ENCODE results near the gene PRICKLE2.
"Not testable (repeated sequence)": the region's sequence is repeated elsewhere in the genome, so short reads cannot be mapped to it uniquely, and the experiment has no call there.

The PRICKLE2 gene

DNA sequence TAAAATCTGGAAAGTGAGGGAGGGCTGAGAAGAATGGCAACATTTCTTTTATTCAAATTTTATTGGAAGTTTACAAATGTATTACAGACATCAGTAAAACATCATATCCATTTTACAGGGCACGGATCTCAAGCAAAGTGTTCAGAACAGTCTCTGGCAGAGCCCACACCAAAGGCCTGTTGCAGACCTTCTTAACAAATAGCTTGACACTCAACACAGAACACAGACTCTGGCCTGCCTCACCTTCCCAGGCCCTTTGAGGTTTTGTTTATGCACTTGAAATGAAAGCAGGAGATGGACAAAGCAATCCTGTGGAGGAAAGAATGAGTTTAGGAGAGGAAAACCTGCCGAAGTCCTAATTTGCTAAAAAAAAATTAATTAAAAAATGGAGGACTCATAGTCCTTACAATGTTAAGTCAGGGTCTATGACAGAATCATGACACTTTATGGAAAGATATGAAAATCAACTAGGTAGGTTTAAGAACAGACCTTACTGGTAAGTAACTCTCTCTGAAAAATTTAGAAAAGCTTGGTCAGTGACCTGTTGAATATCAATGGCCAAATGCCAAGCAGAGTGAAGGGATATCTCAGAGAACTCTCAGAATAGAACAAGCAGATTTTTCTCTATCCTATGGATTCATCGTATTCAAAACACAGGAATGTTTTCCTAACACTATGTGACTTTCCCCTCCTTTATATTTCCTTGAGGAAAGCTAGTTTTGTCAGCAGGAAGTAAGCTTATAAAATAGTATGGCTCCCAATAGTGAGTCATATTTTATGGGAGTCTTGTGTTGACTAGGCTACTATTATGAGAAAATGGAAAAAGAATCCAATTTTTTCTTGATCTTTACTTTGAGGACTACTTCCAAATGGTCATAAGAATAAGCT, 131.2 kb downstream of the PRICKLE2 start:
- ChIA-PET POLR2A (no interaction called here), CTCF (no interaction called here)

DNA sequence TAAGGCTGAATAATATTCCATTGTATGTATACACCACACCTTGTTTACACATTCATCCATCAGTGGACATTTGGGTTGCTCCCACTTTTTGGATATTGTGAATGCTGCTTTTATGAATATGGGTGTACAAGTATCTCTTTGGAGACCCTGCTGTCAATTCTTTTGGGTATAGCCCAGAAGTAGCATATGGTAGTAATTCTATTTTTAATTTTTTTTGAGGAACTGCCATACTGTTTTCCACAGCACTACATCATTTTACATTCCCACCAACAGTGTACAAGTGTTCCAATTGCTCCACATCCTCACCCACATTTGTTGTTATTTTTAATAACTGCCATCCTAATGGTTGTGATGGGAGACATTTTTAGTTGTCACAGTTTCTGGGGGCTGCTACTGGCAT, 132.1 kb downstream of the PRICKLE2 start:
- CTCF ChIA-PET: no interaction called here

More for the DNA sequence above, 131.2 kb downstream of the PRICKLE2 start:
- no peak for DNase-seq (ENCODE audit: extremely low spot score)
- TF ChIP-seq, protein P1, sequence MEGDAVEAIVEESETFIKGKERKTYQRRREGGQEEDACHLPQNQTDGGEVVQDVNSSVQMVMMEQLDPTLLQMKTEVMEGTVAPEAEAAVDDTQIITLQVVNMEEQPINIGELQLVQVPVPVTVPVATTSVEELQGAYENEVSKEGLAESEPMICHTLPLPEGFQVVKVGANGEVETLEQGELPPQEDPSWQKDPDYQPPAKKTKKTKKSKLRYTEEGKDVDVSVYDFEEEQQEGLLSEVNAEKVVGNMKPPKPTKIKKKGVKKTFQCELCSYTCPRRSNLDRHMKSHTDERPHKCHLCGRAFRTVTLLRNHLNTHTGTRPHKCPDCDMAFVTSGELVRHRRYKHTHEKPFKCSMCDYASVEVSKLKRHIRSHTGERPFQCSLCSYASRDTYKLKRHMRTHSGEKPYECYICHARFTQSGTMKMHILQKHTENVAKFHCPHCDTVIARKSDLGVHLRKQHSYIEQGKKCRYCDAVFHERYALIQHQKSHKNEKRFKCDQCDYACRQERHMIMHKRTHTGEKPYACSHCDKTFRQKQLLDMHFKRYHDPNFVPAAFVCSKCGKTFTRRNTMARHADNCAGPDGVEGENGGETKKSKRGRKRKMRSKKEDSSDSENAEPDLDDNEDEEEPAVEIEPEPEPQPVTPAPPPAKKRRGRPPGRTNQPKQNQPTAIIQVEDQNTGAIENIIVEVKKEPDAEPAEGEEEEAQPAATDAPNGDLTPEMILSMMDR (IDR thresholded peaks at IDR 0.05; ENCODE audit: control extremely low read depth, extremely low read depth, low read depth, missing control alignments): no peak

DNA sequence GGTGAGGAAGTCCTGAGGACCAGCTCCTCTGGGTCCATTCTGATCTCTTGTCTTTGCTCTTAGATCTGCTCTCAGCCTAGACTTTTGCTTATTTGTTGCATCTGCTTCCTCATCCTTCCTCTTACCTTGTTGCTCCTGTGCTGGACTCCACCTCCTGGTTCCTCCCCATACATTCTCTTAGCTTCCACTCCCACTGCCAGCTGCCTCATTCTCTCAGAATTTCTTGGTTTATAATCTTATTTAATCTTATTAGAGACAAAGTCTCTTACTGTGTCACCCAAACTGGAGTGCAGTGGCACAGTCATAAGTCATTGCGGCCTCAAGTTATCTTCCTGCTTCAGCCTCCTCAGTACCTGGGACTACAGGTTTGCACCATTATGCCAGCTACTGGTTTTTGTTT, 133.8 kb downstream of the PRICKLE2 start:
- TF ChIP-seq, protein P1 (IDR thresholded peaks at IDR 0.05; ENCODE audit: control extremely low read depth, extremely low read depth, low read depth, missing control alignments): no peak
- no peak for DNase-seq (ENCODE audit: extremely low spot score)
- ChIA-PET CTCF (no interaction called here), POLR2A (no interaction called here)

More for the DNA sequence above, 132.1 kb downstream of the PRICKLE2 start:
- TF ChIP-seq, protein P1 (IDR thresholded peaks at IDR 0.05; ENCODE audit: control extremely low read depth, extremely low read depth, low read depth, missing control alignments): no peak
- POLR2A ChIA-PET: no interaction called here
- DNase-seq (ENCODE audit: extremely low spot score): no peak

DNA sequence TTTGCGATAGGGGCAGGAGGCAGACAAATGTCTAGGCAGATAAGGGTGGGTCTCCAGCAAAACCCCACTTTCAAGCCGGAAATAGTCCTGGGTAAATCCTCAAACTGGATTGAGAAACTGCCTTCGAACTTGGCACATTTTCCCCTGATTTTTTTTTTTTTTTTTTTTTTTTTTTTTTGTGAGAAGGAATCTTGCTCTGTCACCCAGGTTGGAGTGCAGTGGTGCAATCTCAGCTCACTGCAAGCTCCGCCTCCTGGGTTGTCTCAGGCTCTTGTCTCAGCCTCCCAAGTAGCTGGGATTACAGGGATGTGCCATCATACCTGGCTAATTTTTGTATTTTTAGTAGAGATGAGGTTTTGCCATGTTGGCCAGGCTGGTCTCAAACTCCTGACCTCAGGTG, 135.9 kb downstream of the PRICKLE2 start:
- POLR2A ChIA-PET: interaction anchor here (0.6 kb wide), 1 partner anchor 320 kb away, joined by 4 read pairs; no protein-coding TSS in a partner anchor
- not testable (repeated sequence) for DNase-seq (ENCODE audit: extremely low spot score)
- CTCF ChIA-PET: interaction anchor here (0.8 to 2.4 kb wide), 2 partner anchors 11 to 35 kb away, joined by 3 to 11 read pairs; no protein-coding TSS in a partner anchor

DNA sequence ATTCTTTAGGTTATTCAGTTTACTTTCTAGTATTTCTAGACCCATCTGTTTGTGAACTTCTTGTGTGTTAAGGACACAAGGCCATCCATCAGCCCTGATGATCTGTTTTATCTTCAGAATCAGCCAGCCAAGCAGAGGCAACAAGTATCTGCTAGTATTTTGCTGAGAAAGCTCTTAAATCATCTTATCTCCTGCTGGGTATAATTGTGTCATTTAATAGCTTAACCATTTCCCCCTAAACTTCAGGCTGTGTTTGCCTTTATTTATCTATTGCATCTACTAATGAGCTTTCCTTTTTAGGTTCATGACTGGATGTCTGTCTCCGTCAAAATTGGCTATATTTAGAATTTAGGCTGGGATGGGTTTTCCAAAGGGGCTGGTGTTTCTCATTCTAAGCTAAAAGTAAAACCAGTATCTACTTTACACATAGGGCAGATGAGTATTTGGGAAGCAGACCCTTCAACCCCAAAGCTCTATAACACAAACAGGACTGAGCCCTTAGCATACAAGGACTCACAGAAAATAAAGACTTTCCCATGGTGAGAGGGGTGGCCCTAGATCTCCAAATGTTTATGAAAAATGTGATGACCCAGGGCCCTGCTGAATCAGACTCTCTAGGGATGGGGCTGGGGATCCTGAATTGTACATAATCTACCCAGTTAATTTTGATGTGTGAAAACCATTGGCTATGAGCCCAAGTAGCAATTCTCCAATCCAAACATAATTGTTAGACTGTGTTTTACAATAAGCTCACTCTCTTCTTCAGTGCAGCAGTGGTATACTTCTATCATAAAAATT, 136.7 kb downstream of the PRICKLE2 start:
- ChIA-PET POLR2A (no interaction called here), CTCF (interaction anchor here (0.8 to 2.4 kb wide), 6 partner anchors 10 to 396 kb away, joined by 3 to 11 read pairs (median 3); no protein-coding TSS in a partner anchor)
- no peak for DNase-seq (ENCODE audit: extremely low spot score)
- TF ChIP-seq, protein P1 (IDR thresholded peaks at IDR 0.05; ENCODE audit: control extremely low read depth, extremely low read depth, low read depth, missing control alignments): no peak

DNA sequence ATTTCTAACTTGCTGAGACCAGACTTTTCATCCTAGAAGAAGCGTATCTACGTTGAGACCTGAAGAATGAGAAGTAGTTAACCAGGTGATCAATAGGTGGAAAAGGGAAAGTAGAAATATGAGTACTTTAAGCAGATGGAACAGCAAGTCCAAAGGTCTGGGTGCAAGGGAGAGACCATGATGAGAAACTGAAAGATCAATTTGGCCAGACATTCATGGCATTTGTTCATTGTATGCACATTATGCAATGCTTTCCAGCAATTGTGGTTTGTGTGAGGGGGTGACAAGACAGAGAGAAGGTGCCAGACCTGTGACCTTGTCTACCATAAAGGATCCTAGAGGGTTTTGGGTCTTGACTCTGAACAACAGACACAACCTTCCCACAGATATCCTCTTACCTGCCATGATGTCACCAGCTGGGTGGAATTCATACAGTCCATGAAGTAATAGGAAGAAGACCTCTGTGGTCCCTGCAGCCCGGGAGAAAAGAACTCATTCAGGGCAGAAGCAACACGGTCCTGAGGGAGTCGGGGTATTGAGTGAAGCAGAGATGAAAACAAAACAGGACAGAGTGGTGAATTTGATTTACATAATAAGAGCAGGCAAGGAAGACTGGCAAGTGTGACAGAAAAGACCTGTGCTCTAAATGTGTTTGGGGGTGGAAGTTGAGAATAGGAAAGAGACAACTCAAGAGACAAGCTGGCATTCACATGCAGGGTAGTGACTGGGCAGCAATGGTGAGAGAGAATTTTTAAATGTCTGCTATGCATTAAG, 138.6 kb downstream of the PRICKLE2 start:
- TF ChIP-seq, protein P1 (IDR thresholded peaks at IDR 0.05; ENCODE audit: control extremely low read depth, extremely low read depth, low read depth, missing control alignments): no peak
- POLR2A ChIA-PET: no interaction called here
- DNase-seq (ENCODE audit: extremely low spot score): no peak
- CTCF ChIA-PET: no interaction called here
